HG03175 (cell line): ENCODE results near the gene UNC5B.
"Not testable (repeated sequence)": the region's sequence is repeated elsewhere in the genome, so short reads cannot be mapped to it uniquely, and the experiment has no call there.

ENCODE experiments used
- ATAC-seq: cut with Tn5 transposase; IDR thresholded peaks from one replicate; pipeline ENCODE4 v1.9.1; 2021; ENCODE audit warnings: mild to moderate bottlenecking, moderate library complexity; ENCODE audit not compliant: unreplicated experiment

UNC5B gene

DNA sequence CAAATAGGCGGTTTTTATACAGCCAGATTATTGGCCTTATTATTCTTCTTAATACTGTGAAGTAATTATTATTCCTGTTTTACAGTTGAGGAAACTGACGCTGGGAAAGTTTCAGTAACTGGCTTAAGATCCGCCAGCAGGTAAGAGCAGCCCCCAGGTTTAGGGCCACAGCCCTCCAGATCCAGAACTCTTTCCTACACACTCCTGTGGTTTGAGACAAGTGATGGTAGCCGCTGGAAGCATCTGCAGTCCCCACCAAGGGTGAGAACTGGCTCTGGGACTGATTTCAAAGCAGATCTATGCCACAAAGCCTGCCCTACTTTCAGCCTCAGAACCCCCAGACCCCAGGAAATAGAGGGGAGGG, 3.0 kb upstream of the UNC5B start:
- ATAC-seq = no peak

DNA sequence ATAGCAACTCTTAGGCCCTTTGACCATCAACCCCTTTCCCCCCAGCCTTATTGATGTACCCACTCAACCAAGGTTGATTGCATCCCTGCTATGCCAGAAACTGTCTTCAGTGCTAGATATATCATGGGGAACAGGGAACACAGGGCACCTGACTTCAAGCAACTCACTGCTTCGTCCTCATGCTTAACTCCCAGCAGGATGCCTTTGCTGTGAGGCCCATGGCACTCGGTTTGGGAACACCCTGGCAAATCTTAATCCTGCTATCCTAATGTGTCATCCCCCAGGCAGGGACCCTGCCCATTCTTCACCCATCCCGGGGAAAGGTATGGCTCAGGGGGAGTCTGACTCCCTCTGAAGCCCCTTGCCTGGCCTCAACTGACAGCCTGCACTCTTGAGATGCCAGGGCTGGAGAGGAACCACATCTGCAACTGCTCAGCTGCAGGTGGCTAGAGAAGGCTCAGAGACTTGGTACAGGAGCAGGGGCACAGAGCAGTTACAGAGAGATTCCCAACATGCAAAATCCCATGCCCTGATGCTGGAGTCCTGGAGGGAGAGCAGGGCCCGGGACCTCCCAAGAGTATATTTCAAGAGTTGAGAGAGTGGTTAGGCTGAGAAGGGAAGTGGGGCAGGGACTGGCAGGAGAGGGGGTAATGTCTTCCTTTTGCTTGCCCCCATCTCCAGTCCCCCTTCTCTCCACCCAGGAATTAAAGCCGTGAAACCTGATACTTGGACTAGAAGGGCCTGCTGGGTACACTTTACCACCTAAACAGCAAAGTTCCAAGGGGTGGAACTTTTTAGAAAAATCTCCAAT, 2.4 kb upstream of the UNC5B start:
- ATAC-seq = no peak

DNA sequence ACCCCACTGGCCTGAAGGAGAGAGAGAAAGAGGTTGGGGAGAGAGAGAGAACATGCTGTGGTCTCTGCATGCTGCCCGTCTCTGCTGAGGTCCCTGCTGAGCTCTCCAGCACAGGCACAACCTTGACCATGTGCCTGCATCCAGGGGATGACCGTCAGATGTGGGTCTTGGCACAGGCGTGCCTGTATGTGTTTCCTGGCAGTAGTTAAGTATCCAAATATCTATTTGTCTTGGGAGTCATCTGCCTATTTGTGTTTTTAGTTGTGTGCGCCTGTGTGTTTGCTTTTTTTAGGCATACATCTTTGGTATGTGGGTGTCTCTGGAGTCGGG, 1.9 kb upstream of the UNC5B start:
- ATAC-seq = no peak

DNA sequence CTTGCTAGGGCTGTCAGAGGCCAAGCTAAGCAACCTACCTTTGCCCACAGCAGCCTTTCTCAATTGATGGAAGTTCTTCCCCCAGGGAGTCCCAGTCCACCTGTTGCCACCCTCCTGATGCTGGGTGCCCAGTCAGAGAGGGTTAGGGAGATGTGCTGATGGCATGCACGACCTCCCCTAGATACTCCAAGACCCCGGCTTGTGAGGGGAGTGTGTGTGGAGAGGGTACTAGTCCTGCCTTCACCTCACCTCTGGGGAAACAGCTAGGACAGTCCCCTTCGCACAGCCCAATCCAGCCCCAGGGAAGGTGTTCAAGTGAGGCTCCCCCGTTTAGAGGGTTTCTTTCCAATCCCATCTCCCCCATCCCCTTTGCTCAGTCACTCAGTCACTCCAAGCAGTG, 1.3 kb upstream of the UNC5B start:
- no peak for ATAC-seq

DNA sequence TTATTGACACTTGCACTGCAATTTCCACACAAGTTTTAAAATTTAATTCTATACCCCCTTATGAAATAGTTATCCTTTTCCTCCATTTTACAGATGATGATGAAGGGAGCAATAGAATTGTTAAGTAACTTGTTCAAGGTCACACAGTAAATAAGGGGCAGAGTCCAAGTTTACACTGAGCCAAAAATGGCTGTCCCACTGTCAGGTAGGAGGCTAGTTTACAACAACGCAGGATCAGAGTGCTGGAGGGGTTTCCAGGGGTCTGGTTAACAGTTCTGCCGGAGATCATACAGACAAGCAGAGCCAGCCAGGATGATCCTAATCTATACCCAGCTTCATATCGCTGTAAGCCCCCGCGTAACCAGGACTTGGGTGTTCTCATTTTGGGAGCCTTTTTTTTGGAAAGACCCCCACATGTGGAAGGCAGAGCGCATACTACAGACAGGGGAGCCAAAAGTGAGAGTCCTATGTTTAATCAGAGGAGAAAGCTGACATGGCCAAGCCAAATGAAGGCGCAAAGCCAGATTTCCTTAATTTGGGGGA, 524 bp upstream of the UNC5B start:
- no peak for ATAC-seq

DNA sequence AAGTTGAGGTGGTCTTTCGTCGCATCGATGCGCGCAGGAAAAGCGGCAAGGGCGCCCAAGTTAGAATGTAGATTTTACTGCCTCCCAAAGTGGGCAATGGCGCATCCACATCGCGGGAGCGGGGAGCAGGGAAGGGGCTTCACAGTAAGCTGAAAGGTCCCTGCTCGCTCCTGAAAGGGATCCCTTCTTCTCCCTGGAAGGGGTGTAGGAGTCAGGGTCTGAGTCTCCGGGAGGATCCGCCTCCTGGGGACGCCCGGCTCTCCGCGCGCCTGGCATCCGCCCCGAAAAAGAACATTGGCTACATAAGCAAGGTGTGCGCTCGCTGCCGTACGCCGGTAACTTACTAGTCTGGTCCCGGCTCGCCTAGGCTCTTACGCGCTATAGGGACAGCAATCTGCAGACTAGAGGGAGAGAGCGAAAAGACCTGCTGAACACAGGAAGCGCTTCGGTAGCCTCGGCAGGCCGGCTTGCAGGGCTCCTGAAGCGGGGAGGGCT, 804 bp downstream of the UNC5B start:
- no peak for ATAC-seq

DNA sequence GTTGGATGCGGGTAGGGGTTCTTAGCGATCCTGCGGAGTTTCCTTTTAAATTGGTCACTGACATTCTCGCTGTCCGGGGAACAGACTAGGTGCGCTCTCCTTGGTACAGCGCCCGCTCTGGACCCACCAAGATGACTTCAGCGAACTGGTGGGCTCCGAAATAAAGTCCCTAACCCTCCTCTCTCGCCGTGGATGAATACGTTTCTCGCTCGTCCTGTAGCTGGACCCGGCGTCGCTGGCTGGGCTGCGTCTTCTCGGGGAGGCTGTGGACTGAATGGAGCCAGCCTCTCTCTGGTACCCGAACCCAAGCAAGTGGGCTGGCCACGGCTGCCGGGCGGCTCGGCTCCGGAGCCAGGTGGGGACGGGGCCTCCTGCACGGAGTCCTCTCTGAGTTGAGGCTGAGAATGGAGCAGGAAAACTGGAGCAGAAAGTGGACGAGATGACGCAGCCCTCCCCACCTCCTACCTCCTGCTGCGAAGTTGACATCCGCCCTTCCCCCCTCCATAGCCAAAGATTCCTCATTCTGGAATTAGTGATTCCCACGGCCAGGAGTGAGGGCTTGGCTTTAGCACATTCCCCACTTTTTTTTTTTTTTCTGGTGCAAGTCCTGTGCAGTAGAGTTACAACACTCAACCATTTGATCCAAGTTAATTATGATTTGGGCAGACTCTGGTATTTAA, 1.5 kb downstream of the UNC5B start:
- no peak for ATAC-seq

DNA sequence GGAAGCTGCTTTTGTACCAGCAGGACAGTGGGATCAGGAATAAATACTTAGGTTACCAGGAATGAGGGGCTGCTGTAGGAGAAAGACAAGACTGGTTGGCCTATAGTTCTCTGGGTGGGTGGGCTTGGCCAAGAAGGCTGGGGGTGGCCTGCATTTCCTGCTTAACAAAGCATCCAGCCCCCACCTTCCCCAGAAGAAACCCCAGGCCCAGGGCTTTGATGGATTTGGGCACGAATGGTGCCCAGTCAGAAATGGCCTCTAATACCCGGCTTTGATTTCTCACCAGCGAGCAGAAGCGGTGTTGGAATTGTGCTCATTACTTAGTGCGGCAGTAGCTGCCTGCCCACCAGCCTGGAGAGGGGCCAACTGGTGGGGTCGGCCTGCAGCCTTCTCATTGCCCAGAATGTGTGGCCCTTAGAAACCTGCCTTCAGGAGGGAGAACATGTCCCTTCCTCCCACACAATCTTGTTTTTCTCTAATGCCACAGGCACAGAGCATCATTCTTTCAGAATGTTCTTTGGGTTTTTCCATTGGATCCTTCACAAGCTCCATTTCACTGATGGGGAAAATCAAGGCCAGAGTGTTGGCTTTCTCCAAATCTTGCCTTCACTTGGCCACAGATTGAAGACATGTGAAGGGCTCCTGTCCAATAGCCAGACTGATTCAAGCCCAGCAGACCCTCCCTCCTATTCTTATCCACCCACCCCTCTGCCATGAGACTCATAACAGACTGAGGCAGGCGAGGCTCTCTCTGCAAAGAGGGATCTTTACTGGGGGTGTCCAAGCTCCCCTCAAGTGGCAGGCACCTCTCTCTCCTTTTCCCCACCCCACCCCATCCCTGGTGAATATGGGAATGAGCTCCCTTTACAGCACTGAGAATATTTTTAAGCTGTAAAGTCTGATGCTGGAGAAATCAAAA, 2.5 kb downstream of the UNC5B start:
- no peak for ATAC-seq

DNA sequence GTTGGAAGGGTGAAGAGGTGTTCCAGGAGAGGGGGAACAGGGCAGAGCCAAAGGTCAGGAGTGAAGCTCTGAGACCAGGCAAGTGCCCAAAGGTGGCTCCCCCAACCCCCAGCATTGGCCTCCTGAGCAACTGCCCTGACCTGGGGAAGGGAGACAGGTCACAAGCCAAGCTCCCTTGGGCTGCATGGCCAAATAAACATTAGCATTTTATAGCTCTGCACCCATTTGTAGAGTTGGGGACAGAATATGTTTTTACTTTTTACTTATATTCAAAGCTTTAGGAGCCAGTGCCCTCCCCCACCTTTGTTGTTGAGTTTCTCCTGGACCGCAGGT, 4.0 kb downstream of the UNC5B start:
- no peak for ATAC-seq

DNA sequence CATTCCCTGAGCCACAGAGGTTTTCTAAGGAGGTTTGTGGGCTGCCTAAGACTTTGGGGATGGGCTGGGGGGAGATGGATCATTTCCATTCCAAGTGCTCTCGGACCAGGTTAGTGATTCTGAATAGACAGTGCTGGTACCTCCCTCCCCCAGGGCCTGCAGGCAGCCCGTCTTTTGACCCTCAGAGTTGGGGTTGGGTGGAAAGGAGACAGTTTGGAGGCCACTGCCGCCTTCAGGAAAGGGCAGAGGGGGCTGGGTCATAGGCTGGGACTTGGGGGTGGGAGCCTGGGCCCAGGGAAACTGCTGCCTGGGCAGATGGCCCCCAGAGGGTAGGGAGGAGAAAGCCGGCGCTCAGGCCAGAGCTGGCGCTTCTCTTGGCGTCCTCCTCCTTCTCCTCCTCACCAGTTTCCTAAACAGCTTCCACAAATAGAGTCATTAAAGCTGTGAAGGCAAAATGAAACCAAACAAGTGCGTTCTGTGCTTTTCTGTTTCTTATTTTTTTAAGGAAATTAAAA, 4.4 kb downstream of the UNC5B start:
- ATAC-seq = no peak

DNA sequence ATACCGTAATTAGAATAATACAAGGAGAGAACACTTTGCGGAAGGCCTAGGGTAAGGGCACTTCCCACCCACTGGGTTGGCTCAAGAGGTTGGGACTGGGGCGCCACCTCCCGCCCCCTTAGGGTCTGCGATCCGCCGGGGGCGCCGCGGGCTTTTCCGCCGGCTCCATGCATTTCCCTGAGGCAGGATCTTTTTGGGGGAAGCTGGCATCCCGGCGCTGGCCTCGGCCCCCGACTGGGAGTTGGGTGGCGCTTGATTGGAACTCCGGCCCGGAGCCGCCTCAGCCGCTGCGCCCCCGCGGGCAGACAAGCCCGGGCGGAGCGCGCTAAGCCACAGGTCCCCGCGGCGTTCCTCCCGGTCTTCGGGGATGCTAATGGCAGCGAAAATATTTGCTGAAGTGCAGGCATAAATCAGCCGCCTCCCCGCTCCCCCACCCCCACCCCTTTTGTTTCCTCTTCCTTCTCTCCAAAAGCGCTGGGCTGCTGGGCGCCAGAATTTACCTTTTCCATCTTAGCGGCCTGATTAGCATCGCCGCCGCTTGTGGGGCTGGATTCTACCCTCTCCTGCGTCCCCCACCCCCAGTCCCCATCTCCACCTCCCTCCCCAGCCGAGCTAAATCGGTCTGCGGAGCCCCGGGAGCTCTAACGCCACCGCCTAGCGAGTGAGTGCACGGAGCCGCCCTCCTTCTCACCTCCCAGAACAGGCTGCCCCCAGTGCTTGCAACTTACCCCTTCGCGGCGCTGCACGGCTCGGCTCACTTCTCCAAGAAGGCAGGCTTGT, 5.1 kb downstream of the UNC5B start:
- ATAC-seq = no peak

DNA sequence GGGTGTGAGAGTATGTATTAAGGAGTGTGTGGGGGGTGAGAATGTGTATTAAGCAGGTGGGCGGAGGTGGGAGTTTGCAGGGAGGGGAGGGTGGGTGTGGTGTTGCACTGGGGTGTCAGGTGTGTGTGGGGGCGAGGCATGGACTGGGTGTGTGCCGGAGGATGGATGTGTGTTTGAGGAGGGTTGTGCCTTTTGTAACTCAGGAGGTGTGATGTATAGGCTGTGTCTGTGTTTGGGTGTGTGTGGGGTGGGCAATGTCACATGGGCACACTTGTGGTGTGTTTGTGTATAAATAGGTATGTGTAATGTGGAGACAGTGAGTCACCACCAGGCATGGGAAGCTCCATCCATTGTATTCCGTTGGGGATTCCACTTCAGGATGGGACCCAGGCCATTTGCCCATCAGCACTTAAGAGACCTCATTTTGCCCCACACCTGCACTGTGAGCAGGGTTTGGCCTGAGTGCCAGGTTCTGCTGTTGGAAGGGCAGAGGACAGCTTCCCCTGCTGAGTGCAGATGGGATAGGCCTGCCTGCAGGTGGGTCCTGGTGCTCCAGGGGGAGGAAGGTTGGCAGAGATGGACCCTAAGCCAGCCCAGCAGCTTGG, 5.8 kb downstream of the UNC5B start:
- no peak for ATAC-seq

DNA sequence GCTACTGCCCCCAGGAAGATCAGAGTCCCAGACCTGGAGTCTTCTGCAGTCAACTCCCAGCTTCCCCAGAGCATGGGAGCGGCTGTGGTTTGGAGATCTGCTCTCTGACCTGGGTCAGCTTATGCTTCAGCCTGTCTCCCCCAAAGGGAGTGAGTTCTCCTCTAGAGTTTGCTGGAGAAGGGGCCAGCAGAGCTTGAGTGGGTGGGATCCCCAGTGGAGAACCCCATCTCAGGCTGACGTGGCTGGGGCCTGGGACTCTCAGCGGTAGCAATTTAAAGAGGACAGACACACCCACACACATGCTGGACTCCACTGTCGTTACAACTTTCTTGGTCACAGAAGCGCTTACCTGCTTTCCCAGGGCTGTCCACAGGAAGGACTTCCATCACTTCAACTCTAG, 6.3 kb downstream of the UNC5B start:
- no peak for ATAC-seq

DNA sequence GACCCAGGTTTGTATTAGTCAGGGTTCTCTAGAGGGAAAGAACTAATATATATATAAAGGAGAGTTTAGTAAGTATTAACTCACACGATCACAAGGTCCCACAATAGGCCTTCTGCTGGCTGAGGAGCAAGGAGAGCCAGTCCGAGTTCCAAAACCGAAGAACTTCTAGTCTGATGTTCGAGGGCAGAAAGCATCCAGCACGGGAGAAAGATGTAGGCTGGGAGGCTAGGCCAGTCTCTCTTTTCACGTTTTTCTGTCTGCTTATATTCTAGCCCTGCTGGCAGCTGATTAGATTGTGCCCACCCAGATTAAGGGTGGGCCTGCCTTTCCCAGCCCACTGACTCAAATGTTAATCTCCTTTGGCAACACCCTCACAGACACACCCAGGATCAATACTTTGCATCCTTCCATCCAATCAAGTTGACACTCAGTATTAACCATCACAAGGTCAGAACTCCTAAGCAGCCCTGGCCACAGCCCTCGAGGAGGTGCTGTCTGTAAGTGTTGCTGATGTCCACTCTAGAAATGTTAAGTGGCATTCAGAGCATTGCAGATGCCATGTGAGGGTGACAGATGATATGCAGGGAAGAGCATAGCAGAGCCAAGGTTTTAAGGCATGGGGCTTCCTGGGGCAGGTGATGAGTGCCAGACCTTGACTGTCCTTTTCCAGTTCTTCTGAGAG, 7.0 kb downstream of the UNC5B start:
- not testable (repeated sequence) for ATAC-seq

DNA sequence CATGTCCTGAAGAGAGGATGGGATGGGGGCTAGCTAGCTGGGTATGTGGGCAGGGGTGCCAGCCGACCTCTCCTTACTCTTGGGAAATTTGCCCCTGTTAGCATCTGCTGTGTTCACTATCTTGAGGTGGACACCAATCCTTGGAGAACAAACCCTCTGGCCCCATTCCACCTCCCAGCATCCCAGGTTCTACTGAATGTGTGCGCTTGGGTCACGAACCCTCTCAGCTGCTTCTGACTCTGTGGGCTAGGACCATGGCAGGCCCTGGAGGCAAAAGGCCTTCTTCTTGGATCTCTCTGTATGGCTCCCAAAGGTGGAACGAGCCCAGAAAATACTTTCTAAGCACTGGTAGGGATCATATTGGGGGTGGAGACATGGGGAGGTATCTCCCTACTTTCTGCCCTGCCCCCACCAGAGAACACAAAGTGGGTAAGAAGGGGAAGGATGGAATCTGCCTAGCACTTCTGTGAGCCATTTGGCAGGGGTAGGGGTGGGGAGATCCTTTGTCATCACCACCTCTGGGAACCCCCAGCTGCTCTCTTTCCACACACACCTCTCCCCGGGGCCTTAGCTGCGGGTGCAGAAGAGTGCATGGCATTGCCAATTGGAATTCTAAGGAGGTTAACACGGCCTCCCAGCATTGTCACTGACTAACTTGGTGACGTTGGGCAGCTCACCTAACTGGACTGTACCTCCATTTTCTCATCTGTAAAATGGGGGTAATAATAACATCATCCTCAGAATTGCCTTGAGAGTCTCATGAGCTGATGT, 7.7 kb downstream of the UNC5B start:
- no peak for ATAC-seq

DNA sequence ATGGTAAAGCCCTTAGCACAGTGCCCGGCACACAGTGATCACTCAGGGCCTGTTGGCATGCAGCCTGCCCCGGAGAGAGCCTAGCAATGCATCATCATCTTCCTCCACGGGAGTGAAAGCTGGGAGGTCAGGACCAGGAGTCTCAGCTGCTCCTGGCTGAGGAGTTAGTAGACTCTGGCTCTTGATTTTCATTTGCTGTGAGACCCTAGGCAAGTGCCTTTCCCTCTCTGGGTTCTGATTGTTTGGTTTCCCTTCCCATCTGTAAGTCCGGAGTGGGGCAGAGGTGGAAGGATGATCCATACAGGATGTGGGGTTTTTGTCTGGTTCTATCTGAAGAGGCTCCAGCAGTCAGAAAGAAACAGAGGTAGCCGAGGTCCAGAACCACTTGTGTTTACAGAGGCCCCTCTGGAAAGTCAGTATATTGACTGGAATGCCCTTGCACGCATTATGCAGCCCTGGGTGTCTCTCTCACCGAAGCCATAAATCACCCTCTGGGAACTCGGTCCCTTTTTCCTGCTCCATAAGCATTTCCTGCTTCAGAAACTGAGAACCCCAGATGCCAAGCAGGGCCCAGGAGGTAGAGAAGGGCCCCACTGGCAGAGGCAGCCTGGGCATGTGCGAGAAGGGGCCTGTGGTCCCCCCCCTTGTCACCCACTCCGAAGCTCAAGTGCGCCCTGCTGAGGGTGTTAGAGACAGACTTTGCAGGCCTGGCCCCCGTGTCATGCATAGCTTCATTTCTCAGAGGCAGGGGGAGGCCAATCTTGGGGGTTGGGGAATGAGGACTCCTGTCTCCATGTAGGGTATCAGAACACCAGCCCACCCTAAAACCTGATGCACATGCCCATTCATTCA, 8.5 kb downstream of the UNC5B start:
- no peak for ATAC-seq

DNA sequence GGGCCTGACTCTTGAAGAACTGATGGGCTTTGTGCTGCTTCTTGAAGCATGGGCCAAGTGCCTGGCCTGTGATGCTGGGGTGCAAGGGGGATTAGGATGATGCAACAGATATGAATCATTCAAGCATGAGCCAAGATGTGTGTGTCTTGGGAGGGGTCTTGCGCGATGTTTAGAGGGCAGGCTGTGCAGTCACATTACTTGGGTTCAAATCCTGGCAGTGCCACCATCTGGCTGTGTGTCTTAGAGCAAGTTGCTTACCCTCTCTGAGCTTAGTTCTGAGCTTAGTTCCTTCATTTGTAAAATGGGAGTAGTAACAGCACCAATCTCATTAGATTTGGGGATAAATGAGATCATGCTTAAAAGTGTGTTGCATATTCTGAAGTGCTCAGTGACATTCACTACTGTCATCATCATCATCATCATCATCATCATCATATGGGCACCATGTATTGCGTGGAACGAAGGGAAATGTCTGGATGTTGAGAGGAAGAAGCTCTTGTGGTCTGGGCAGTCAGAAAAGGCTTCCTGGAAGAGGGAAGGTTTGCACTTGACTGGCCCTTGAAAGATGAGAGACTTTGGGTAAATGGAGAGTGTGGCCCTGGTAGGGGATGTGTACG, 9.3 kb downstream of the UNC5B start:
- ATAC-seq = no peak
